ENCODE results near the gene FHIP1A.

The FHIP1A gene

GRCh38 chr4:151446208-151446607 lies 37.2 kb downstream of the FHIP1A start:
- DNase-seq (ENCODE audit: low read depth): no peak
- no peak overlapping the region for H3K4me3 ChIP-seq (ENCODE audit: low read length)
- no peak for TF ChIP-seq CTCF (conservative IDR thresholded peaks at IDR 0.05; ENCODE audit: low read depth, low read length)

DNA sequence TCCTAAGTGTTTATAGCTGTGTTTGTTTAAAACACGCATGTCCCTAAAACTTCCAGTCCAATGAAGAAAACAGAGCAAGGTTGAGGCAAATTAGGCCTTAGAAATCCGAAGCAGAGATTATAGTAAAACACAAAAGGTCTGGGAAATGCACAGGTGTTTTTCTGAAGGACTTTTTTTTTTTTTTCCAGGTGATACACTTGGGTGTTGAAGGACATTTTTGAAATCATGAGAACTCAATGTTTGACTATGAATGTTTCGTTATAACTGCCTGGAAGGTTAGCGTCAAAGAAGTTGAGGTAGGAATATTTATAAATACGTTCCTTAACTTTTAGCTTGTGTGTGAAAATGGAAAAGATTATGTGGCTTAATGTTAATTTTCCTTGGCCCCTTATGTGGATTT lies 45.5 kb downstream of the FHIP1A start:
- H3K4me3 ChIP-seq (ENCODE audit: low read length): no peak overlapping the region
- DNase-seq (ENCODE audit: low read depth): no peak
- no peak for TF ChIP-seq CTCF (conservative IDR thresholded peaks at IDR 0.05; ENCODE audit: low read depth, low read length)

DNA sequence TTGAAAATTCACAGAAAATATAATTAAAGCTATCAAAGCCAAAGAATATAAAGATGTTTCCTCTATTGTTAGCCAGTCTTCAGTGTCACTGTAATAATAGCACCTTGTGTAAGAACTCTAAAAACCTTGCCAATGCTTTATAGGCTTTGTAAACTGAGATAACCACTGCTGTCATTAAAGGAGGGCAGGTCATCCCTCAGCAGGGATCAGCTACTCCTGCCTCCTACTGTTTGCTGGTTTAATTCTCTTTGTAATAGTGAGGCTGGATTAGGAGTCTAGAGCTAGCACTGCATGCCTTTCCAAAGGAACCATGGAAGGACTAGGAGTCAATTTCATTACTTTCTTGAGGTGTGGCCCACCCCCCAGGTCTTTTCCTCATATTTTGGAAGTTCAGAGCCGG lies 46.2 kb downstream of the FHIP1A start:
- no peak for DNase-seq (ENCODE audit: low read depth)
- TF ChIP-seq CTCF (conservative IDR thresholded peaks at IDR 0.05; ENCODE audit: low read depth, low read length): no peak
- H3K4me3 ChIP-seq (ENCODE audit: low read length): no peak overlapping the region

- DNase-seq (ENCODE audit: low read depth): no peak
- TF ChIP-seq CTCF (conservative IDR thresholded peaks at IDR 0.05; ENCODE audit: low read depth, low read length): no peak
- H3K4me3 ChIP-seq (ENCODE audit: low read length): no peak overlapping the region
Measured at GRCh38 chr4:151458148-151458547, 49.2 kb downstream of the FHIP1A start.
